GM23338 (cell line): ENCODE measurements around the gene CASK. TPM values are rescaled to one million over a fixed set of nuclear protein-coding genes. Genes with fewer than 3 reads are reported as not detected.

Experiments used
- ATAC-seq: fragments of 200-7000 bp; cut with Tn5 transposase; 3 replicates; pipeline ENCODE4 v1.9.1; 2020
- DNase-seq: peaks from one replicate; pipeline ENCODE4 v3.0.0-alpha.2; 2015; ENCODE audit warnings: low spot score
- H2AFZ ChIP-seq: fragments of 200-600 bp; sonication (generic); 2 replicates; pipeline ENCODE4 v1.8.0; 2016; ENCODE audit warnings: antibody characterized with exemption, mild to moderate bottlenecking, moderate library complexity
- H3F3A ChIP-seq: fragments of 200-600 bp; sonication (generic); replicated peaks from 2 replicates; pipeline ENCODE4 v1.8.0; 2017; ENCODE audit warnings: antibody characterized with exemption, mixed run types, low read depth
- H3K27ac ChIP-seq: fragments of 200-600 bp; sonication (generic); 2 replicates; pipeline ENCODE4 v1.6.1; 2016; ENCODE audit warnings: low read depth
- H3K27me3 ChIP-seq: fragments of 200-600 bp; sonication (generic); 2 replicates; pipeline ENCODE4 v1.8.0; 2016; ENCODE audit warnings: mild to moderate bottlenecking, mixed run types, moderate library complexity; ENCODE audit not compliant: insufficient read depth
- H3K36me3 ChIP-seq: fragments of 200-600 bp; sonication (generic); 2 replicates; pipeline ENCODE4 v1.8.0; 2016; ENCODE audit warnings: mild to moderate bottlenecking; ENCODE audit not compliant: insufficient read depth
- H3K4me1 ChIP-seq: fragments of 200-600 bp; sonication (generic); 2 replicates; pipeline ENCODE4 v1.8.0; 2016; ENCODE audit warnings: mild to moderate bottlenecking, moderate library complexity; ENCODE audit not compliant: insufficient read depth
- H3K4me2 ChIP-seq: fragments of 200-600 bp; sonication (generic); 2 replicates; pipeline ENCODE4 v1.7.1; 2017; ENCODE audit warnings: mixed run types
- H3K4me3 ChIP-seq: fragments of 200-600 bp; sonication (generic); 2 replicates; pipeline ENCODE4 v1.6.1; 2016; ENCODE audit warnings: mixed run types
- H3K79me2 ChIP-seq: fragments of 200-600 bp; sonication (generic); replicated peaks from 2 replicates; pipeline ENCODE4 v1.8.0; 2017; ENCODE audit warnings: mild to moderate bottlenecking; ENCODE audit not compliant: insufficient read depth
- H3K9me2 ChIP-seq: fragments of 200-600 bp; sonication (generic); 2 replicates; pipeline ENCODE4 v1.8.0; 2017; ENCODE audit not compliant: insufficient read depth
- H4K20me1 ChIP-seq: fragments of 200-600 bp; sonication (generic); replicated peaks from 2 replicates; pipeline ENCODE4 v1.8.0; 2017; ENCODE audit warnings: mild to moderate bottlenecking; ENCODE audit not compliant: insufficient read depth
- H3K27ac Mint-ChIP-seq: 2 replicates; pipeline ENCODE4 v1.8.0; 2020; ENCODE audit warnings: inconsistent platforms, mild to moderate bottlenecking, moderate library complexity, mixed read lengths
- H3K27me3 Mint-ChIP-seq: 3 replicates; pipeline ENCODE4 v1.8.0; 2022; ENCODE audit warnings: low read depth, mild to moderate bottlenecking, moderate library complexity, mixed read lengths, inconsistent platforms; ENCODE audit not compliant: insufficient read depth, poor library complexity
- H3K36me3 Mint-ChIP-seq: 3 replicates; pipeline ENCODE4 v1.8.0; 2021; ENCODE audit warnings: low read depth, mild to moderate bottlenecking, inconsistent platforms, moderate library complexity, mixed read lengths
- H3K4me1 Mint-ChIP-seq: 3 replicates; pipeline ENCODE4 v1.8.0; 2020; ENCODE audit warnings: mild to moderate bottlenecking, inconsistent platforms, mixed read lengths
- H3K4me3 Mint-ChIP-seq: 3 replicates; pipeline ENCODE4 v1.8.0; 2021; ENCODE audit warnings: moderate library complexity, mild to moderate bottlenecking, inconsistent platforms, mixed read lengths
- H3K9me3 Mint-ChIP-seq: 3 replicates; pipeline ENCODE4 v1.8.0; 2020; ENCODE audit warnings: moderate library complexity, mild to moderate bottlenecking, inconsistent platforms, mixed read lengths
- EZH2 ChIP-seq: fragments of 200-600 bp; sonication (generic); IDR thresholded peaks from one replicate; pipeline ENCODE4 v1.8.0; 2017; ENCODE audit warnings: antibody characterized with exemption, mild to moderate bottlenecking, low read depth; ENCODE audit not compliant: unreplicated experiment
- NANOG ChIP-seq: IDR thresholded peaks from 2 replicates; pipeline ENCODE4 v1.6.1; 2016; ENCODE audit warnings: antibody characterized with exemption, borderline replicate concordance
- POLR2AphosphoS5 ChIP-seq: IDR thresholded peaks from 2 replicates; pipeline ENCODE4 v1.6.1; 2016; ENCODE audit warnings: antibody characterized with exemption, low read depth
- REST ChIP-seq: IDR thresholded peaks from one replicate; pipeline ENCODE4 v1.6.1; 2018; ENCODE audit warnings: antibody characterized with exemption; ENCODE audit not compliant: unreplicated experiment
- ZNF331 ChIP-seq: fragments of 250-450 bp; sonication (Bioruptor Pico); IDR thresholded peaks from 2 replicates; pipeline ENCODE4 v1.5.0; 2020; ENCODE audit warnings: low read depth, mild to moderate bottlenecking, moderate library complexity
- ZNF462 ChIP-seq: fragments of 250-450 bp; sonication (Bioruptor Pico); IDR thresholded peaks from 2 replicates; pipeline ENCODE4 v1.5.0; 2020; ENCODE audit warnings: mild to moderate bottlenecking, moderate library complexity
- polyA plus RNA-seq: library from polyadenylated mRNA; unstranded; fragments of >200 nt; fragmentation: Nextera tagmentation; extraction: Ambion mirVana; gene quantifications from 2 replicates; pipeline ENCODE4 v1.2.1, GENCODE V29; 2016
- total RNA-seq: library from RNA; depleted of rRNA; stranded (reverse); fragments of >200 nt; shearing (Covaris generic); gene quantifications from 2 replicates; pipeline ENCODE4 v1.2.3, GENCODE V29; 2014

The CASK gene
- total and polyA plus RNA-seq, 2 experiments from 2014 or later = 15.3 to 44.4 TPM

- TF ChIP-seq ZNF331 (CRISPR knock-in tag) (no peak), NANOG (no peak), REST (no peak), EZH2 (no peak)
Observed at GRCh38 chrX:41732260-41732659, 191.1 kb downstream of the CASK start (continued).

GRCh38 chrX:41730081-41730480 lies 193.3 kb downstream of the CASK start:
- no peak overlapping the region for H3K27ac Mint-ChIP-seq
- 0 out of 2 replicates have a peak, but pooled peaks cover 3% of the 10 kb centered on the region for H3K4me1 ChIP-seq

More at GRCh38 chrX:41730081-41730480, 193.3 kb downstream of the CASK start:
- no peak overlapping the region for H3K27ac ChIP-seq
- no peaks in the 10 kb centered on the region for H4K20me1 ChIP-seq
- Mint-ChIP-seq H3K4me1 (peaks cover 10% of the 10 kb centered on the region), H3K27me3 (no peaks in the 10 kb centered on the region), H3K36me3 (no peaks in the 10 kb centered on the region), H3K4me3 (no peak overlapping the region), H3K9me3 (no peaks in the 10 kb centered on the region)
- H3K9me2 ChIP-seq = no peaks in the 10 kb centered on the region
- H3K79me2 ChIP-seq = no peaks in the 10 kb centered on the region
- ATAC-seq (no peak), DNase-seq (no peak)
- no peak overlapping the region for H2AFZ ChIP-seq
- no peaks in the 10 kb centered on the region for H3K36me3 ChIP-seq
- H3K4me3 ChIP-seq = no peak overlapping the region
- H3K27me3 ChIP-seq = no peaks in the 10 kb centered on the region
- no peak for TF ChIP-seq POLR2AphosphoS5
- TF ChIP-seq ZNF462 = no peak
- H3K4me2 ChIP-seq = no peak overlapping the region
- no peaks in the 10 kb centered on the region for H3F3A ChIP-seq
